Stomach (tissue), 4 donors: ENCODE data around the gene GOLGA3.

ENCODE experiments used
- CTCF ChIP-seq, 7 experiments: fragments of 450-650 bp in 4 of 7; fragments of 200-600 bp in 3 of 7; sonication (generic) in 3 of 7; IDR thresholded peaks; one replicate each; pipeline ENCODE4 v1.5.1; 2016 to 2019; ENCODE audit warnings: antibody characterized with exemption in 7 of 7, control low read depth in 2 of 7, mild to moderate bottlenecking in 1 of 7
- POLR2A ChIP-seq, 4 donors: fragments of 450-650 bp; IDR thresholded peaks; one replicate each; pipeline ENCODE4 v1.6.1; 2016; ENCODE audit warnings: antibody characterized with exemption in 4 of 4, control low read depth in 2 of 4, mild to moderate bottlenecking in 1 of 4, moderate library complexity in 1 of 4

DNA sequence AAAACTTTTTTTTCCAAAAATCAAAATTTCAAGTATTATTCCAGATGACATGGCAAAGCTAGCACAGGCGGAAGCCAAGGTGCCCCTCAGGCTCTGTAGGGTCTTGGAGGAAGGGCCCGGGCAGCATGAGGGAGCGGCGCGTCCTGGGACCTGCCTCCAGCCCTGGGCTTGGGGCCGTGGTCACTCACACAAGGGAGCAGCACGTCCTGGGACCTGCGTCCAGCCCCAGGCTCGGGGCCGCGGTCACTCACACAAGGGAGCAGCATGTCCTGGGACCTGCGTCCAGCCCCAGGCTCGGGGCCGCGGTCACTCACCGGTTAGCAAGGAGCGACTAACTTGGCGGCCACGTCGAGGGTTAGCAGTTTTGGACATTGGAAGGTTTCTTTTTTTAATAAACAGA is 11.9 kb upstream of the GOLGA3 start:
- no peak for TF ChIP-seq CTCF (IDR thresholded peaks at IDR 0.05)
- no peak for TF ChIP-seq POLR2A (IDR thresholded peaks at IDR 0.05)
